Measurements from ENCODE around the gene ACOX3. TPM values are rescaled to one million over a fixed set of nuclear protein-coding genes. Genes with fewer than 3 reads are reported as not detected.

The ACOX3 gene
- total and polyA plus RNA-seq, 4 donors, result 11.4 to 24.6 (median 13.6) TPM

- no peak overlapping the region for H3K4me3 ChIP-seq (ENCODE audit: low read depth in 1 of 3, low read length in 3 of 3)
- H3K9ac ChIP-seq (ENCODE audit: low read depth in 1 of 2, low read length in 2 of 2), result no peak overlapping the region
- H3K36me3 ChIP-seq (ENCODE audit: control insufficient read depth in 4 of 4, insufficient read depth in 3 of 4, low read depth in 1 of 4, low read length in 3 of 4), result no peaks in the 10 kb centered on the region
- H3K27ac ChIP-seq (ENCODE audit: low read depth in 1 of 2, low read length in 2 of 2), result no peak overlapping the region
- DNase-seq (ENCODE audit: low spot score), result no peak
- TF ChIP-seq RXRA (IDR thresholded peaks at IDR 0.05), result no peak
- TF ChIP-seq ZBTB33 (IDR thresholded peaks at IDR 0.05), result no peak
- no peak for TF ChIP-seq CTCF (IDR thresholded peaks at IDR 0.05; ENCODE audit: low read depth, low read length, missing input control)
- TF ChIP-seq TAF1 (conservative IDR thresholded peaks at IDR 0.05), result no peak
- TF ChIP-seq SP1 (IDR thresholded peaks at IDR 0.05), result no peak
- no peak for TF ChIP-seq YY1 (IDR thresholded peaks at IDR 0.05)
- no peak for TF ChIP-seq FOXA1 (IDR thresholded peaks at IDR 0.05)
- TF ChIP-seq, protein P1, sequence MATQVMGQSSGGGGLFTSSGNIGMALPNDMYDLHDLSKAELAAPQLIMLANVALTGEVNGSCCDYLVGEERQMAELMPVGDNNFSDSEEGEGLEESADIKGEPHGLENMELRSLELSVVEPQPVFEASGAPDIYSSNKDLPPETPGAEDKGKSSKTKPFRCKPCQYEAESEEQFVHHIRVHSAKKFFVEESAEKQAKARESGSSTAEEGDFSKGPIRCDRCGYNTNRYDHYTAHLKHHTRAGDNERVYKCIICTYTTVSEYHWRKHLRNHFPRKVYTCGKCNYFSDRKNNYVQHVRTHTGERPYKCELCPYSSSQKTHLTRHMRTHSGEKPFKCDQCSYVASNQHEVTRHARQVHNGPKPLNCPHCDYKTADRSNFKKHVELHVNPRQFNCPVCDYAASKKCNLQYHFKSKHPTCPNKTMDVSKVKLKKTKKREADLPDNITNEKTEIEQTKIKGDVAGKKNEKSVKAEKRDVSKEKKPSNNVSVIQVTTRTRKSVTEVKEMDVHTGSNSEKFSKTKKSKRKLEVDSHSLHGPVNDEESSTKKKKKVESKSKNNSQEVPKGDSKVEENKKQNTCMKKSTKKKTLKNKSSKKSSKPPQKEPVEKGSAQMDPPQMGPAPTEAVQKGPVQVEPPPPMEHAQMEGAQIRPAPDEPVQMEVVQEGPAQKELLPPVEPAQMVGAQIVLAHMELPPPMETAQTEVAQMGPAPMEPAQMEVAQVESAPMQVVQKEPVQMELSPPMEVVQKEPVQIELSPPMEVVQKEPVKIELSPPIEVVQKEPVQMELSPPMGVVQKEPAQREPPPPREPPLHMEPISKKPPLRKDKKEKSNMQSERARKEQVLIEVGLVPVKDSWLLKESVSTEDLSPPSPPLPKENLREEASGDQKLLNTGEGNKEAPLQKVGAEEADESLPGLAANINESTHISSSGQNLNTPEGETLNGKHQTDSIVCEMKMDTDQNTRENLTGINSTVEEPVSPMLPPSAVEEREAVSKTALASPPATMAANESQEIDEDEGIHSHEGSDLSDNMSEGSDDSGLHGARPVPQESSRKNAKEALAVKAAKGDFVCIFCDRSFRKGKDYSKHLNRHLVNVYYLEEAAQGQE (IDR thresholded peaks at IDR 0.05), result no peak
- no peak for TF ChIP-seq JUND (IDR thresholded peaks at IDR 0.05)
- no peak for TF ChIP-seq HNF4G (IDR thresholded peaks at IDR 0.05)
- no peak for TF ChIP-seq HNF4A (conservative IDR thresholded peaks at IDR 0.05)
- TF ChIP-seq EGR1 (IDR thresholded peaks at IDR 0.05; ENCODE audit: low read depth in 2 of 2), result no peak
- no peak for TF ChIP-seq NR2F2 (IDR thresholded peaks at IDR 0.05)
- no peak for TF ChIP-seq GABPA (IDR thresholded peaks at IDR 0.05 in 1 of 2, conservative IDR thresholded peaks at IDR 0.05 in 1 of 2)
- TF ChIP-seq RAD21 (IDR thresholded peaks at IDR 0.05), result no peak
- TF ChIP-seq FOXA2 (IDR thresholded peaks at IDR 0.05), result no peak
- TF ChIP-seq MAX (IDR thresholded peaks at IDR 0.05), result no peak
- TF ChIP-seq, protein P2, sequence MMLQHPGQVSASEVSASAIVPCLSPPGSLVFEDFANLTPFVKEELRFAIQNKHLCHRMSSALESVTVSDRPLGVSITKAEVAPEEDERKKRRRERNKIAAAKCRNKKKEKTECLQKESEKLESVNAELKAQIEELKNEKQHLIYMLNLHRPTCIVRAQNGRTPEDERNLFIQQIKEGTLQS (IDR thresholded peaks at IDR 0.05), result no peak
- no peaks in the 10 kb centered on the region for H3K9me3 ChIP-seq (ENCODE audit: control insufficient read depth in 4 of 4, low read length in 3 of 4)
- H3K4me1 ChIP-seq (ENCODE audit: control insufficient read depth in 4 of 4, insufficient read depth in 4 of 4, low read length in 3 of 4), result no peaks in the 10 kb centered on the region
- 87% methylated on average over 8 of the region's 8 CpGs for WGBS
- peaks cover 0 to 2% (median 0%) of the 10 kb centered on the region in 4 donors for H3K27me3 ChIP-seq (ENCODE audit: control insufficient read depth in 4 of 4, insufficient read depth in 4 of 4, low read length in 3 of 4)
These were observed 83.7 kb downstream of the ACOX3 start for GRCh38 chr4:8356856-8357255.

All from liver (tissue), 9 donors.